GM12865 (cell line): ENCODE measurements around the gene HSPH1.

Experiments
- DNase-seq: peaks from one replicate; pipeline ENCODE4 v3.0.0; 2010; ENCODE audit warnings: low read depth
- H3K4me3 ChIP-seq: 2 replicates; pipeline ENCODE4 v1.5.1; 2011; ENCODE audit warnings: mild to moderate bottlenecking, low read depth, low read length, control low read depth
- TF ChIP-seq, protein P1 (sequence below): IDR thresholded peaks from 2 replicates; pipeline ENCODE4 v1.5.1; 2011; ENCODE audit warnings: low read length, control low read depth, low read depth, inconsistent platforms; ENCODE audit not compliant: insufficient read depth; ENCODE audit errors: missing control alignments

Gene HSPH1

GRCh38 chr13:31110169-31110568, 51.5 kb downstream of the HSPH1 start:
- TF ChIP-seq, protein P1, sequence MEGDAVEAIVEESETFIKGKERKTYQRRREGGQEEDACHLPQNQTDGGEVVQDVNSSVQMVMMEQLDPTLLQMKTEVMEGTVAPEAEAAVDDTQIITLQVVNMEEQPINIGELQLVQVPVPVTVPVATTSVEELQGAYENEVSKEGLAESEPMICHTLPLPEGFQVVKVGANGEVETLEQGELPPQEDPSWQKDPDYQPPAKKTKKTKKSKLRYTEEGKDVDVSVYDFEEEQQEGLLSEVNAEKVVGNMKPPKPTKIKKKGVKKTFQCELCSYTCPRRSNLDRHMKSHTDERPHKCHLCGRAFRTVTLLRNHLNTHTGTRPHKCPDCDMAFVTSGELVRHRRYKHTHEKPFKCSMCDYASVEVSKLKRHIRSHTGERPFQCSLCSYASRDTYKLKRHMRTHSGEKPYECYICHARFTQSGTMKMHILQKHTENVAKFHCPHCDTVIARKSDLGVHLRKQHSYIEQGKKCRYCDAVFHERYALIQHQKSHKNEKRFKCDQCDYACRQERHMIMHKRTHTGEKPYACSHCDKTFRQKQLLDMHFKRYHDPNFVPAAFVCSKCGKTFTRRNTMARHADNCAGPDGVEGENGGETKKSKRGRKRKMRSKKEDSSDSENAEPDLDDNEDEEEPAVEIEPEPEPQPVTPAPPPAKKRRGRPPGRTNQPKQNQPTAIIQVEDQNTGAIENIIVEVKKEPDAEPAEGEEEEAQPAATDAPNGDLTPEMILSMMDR: no peak
- DNase-seq: no peak
- H3K4me3 ChIP-seq: no peak overlapping the region

DNA sequence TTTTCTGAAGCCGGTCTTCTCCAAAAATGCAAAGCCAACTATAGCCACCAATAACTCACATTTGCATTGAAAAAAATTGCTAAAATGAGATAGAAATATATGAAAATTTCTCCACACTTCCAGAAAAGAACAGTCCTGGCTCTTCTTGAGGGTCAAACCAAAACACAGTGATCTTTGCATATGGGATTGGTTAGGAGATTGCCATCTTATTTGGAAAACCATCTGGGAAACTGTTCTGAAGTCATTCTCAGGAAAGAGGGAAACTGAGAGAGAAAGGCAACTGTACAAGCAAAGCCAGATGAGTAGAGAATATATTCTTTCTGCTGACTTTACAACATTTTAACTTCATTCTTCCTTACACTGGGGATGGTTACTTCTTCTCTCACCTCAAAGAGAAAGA, 54.6 kb downstream of the HSPH1 start:
- no peak for DNase-seq
- H3K4me3 ChIP-seq: no peak overlapping the region
- TF ChIP-seq, protein P1: no peak

- DNase-seq: no peak
- H3K4me3 ChIP-seq: no peak overlapping the region
- TF ChIP-seq, protein P1: no peak
Observed at GRCh38 chr13:31105856-31106255, 55.8 kb downstream of the HSPH1 start.

GRCh38 chr13:31105020-31105795, 56.5 kb downstream of the HSPH1 start:
- no peak for DNase-seq
- no peak overlapping the region for H3K4me3 ChIP-seq
- TF ChIP-seq, protein P1: peak; percentile 5

- TF ChIP-seq, protein P1: no peak
- H3K4me3 ChIP-seq: no peak overlapping the region
- DNase-seq: no peak
Observed at GRCh38 chr13:31102905-31103304, 58.8 kb downstream of the HSPH1 start.

DNA sequence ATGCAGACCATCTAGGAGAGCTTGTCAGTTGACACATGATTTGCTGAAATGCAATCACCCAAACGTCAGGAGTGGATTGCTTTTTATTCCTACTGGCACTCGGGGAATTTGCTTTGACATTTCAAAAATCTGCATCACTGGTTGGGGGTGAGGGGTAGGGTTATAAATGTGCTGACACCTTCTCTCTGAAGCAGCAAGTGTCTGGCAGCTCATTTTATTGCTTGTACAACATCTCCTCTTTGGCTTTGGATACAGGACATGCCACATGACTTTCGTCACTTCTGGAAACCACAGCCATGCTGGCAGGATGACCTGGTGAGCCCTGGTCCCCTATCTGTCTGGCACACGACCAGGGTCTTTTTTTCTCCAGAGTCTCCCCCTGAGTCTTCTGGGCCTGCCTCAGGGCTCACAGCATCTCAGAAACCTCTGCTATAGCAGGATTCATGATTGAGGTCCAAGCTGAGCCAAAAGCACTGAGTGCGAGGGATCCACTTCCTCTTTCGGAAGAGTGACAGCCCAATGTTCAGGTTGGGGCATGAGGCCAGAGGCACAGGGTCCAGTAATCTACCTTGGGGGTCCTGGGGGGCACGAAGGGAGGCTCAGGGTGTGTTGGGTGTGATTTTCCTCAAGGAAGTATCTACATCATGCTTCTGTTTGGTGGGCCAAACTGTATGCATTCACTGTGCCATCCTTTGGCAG, 60.1 kb downstream of the HSPH1 start:
- TF ChIP-seq, protein P1: no peak
- H3K4me3 ChIP-seq: no peak overlapping the region
- DNase-seq: no peak
